Measurements from ENCODE around the gene ZNF319.

- TF ChIP-seq POLR2A (IDR thresholded peaks at IDR 0.05), result no peak
- TF ChIP-seq CTCF (IDR thresholded peaks at IDR 0.05), result no peak
Observed at GRCh38 chr16:57996406-57997175, 3.9 kb downstream of the ZNF319 start.

All from stomach (tissue), 4 donors.